GM18511 (cell line): ENCODE results near the gene NUDT4B.
"Not testable (repeated sequence)": the region's sequence is repeated elsewhere in the genome, so short reads cannot be mapped to it uniquely, and the experiment has no call there.

ENCODE experiments used
- ATAC-seq: cut with Tn5 transposase; IDR thresholded peaks from one replicate; pipeline ENCODE4 v1.9.1; 2021; ENCODE audit warnings: mild to moderate bottlenecking, moderate library complexity; ENCODE audit not compliant: unreplicated experiment

NUDT4B gene

GRCh38 chr1:148793762-148794332 lies 45.3 kb downstream of the NUDT4B start:
- ATAC-seq, result not testable (repeated sequence)
